GM18526 (cell line): ENCODE data around the gene TLR9.

ENCODE experiments used
- POLR2A ChIP-seq: IDR thresholded peaks from 3 replicates; pipeline ENCODE4 v1.6.1; 2011; ENCODE audit not compliant: insufficient read length; ENCODE audit errors: extremely low read depth

Gene TLR9

GRCh38 chr3:52211268-52211891, 14.1 kb downstream of the TLR9 start:
- no peak for TF ChIP-seq POLR2A

DNA sequence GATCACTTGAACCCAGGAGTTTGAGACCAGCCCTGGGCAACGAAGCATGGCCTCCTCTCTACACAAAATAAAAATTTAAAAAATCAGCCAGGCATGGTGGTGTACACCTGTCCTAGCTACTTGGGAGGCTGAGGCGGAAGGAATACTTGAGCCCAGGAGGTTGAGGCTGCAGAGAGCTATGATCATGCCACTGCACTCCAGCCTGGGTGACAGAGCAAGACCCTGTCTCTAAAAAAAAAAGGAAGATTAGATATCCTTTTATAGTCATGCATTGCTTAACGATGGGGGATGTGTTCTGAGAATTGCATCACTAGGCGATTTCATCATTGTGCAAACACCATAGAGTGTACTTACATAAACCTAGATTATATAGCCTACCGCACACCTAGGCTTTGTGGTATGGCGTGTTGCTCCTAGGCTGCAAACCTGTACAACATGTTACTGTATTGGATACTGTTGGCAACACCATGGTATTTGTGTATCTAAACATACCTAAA, 14.8 kb downstream of the TLR9 start:
- TF ChIP-seq POLR2A: no peak

- no peak for TF ChIP-seq POLR2A
Observed at GRCh38 chr3:52210037-52210436, 15.4 kb downstream of the TLR9 start.

DNA sequence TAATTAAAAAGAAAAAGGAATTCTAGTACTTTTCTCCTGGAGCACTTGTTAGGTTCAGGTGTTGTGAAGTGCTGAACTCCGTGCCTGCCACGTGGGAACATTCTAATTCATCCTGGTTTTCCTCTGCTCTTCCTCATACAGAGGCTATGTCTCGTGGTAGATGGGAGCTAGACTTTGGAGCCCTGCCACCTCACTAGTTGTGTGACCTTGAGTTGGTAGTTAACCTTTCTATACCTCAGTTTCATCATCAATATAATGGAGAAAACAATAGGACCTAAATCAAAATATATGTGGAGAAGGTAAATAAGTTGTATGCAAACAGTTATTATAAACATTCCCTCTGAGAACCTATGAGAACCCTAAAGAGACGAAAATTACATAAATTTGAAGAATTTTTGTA, 16.9 kb downstream of the TLR9 start:
- no peak for TF ChIP-seq POLR2A

GRCh38 chr3:52205727-52206372, 19.6 kb downstream of the TLR9 start:
- no peak for TF ChIP-seq POLR2A

- TF ChIP-seq POLR2A: no peak
Observed at GRCh38 chr3:52204337-52205073, 20.9 kb downstream of the TLR9 start.

DNA sequence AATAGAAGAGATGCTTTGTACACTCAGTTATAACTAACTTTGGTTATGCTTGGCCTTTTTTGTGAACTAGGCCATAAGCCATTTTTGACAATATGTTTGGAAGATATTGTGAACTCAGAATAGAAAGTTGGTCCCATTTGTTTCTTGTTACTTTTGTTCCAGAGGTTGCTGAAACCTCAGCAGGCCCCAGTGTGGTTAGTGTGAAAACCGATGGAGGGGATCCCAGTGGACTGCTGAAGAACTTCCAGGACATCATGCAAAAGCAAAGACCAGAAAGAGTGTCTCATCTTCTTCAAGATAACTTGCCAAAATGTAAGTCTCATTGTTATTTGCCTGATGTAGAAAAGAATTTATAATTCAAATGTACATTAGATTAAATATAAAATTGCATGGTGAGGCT, 21.7 kb downstream of the TLR9 start:
- no peak for TF ChIP-seq POLR2A

DNA sequence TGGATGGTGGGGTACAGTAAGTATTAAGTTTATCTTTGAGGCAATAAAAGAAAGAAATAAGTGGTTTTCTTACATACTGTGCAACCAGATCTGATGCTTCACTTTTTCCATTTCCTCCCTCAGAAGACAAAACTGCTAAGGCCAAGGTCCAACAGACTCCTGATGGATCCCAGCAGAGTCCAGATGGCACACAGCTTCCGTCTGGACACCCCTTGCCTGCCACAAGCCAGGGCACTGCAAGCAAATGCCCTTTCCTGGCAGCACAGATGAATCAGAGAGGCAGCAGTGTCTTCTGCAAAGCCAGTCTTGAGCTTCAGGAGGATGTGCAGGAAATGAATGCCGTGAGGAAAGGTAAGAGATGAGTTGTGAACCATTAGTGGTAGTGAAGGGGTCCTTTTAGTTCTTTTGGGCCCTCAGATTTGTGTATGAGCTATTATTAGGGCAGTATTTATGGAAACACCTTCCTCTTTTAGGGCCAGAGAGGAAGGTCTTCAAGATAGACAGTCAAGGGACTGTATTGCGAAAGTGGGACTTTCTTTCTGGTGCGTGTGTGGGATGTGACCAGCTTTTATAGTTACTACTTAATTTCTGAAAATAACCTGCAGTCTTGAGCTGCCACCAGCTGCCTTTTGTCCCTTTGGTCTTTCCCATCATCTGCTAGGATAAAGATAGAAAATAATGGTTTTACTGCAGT, 22.9 kb downstream of the TLR9 start:
- no peak for TF ChIP-seq POLR2A

GRCh38 chr3:52200981-52201679, 24.3 kb downstream of the TLR9 start:
- TF ChIP-seq POLR2A: no peak

- no peak for TF ChIP-seq POLR2A
Observed at GRCh38 chr3:52198643-52199608, 26.5 kb downstream of the TLR9 start.

GRCh38 chr3:52197842-52198625, 27.4 kb downstream of the TLR9 start, which contains the start of gene ALAS1:
ALAS1 (plus strand) TSS chr3:52198160; CDS start chr3:52199242, 1,082 bp downstream.
- TF ChIP-seq POLR2A: peak; percentile 97

DNA sequence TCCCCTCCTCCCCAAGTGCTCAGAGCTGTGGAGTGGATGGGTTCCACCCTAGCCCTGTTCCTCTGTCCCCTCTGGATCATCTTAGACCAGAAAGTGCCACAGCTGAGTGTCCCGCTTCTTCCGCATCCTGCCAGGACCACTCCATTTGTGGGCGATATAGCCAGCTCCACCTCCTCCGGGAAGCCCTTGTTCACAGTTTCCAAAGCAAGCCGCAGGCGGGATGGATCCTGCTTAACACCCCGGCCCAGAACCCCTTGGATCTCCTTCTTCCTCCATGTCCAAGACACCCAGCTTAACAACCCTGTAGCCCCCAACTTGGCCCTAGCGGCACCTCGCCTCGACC, 28.0 kb downstream of the TLR9 start:
- TF ChIP-seq POLR2A: no peak

DNA sequence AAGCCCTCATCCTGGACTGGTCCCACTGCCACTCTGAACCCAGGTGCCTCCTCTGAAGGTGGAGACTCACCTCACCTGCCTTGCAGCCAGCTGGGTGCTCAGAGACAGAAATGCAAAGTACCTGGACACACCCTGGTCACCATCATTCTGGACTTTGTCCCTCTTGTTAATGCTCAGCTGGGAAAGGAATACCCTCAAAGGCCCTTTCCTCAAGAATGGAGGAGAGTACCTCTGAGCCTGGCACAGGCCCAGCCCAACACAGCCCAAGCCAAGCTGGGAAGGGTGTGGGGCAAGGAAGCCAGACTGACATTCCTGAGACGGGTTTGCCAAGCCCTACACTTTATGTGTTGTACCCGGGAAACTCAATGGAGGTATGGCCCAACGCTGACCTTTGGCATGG, 28.5 kb downstream of the TLR9 start:
- TF ChIP-seq POLR2A: no peak
